ENCODE data around the gene KIF25. TPM values are rescaled to one million over a fixed set of nuclear protein-coding genes. Genes with fewer than 3 reads are reported as not detected.

The KIF25 gene
- total and polyA plus RNA-seq, 4 donors, result 0.05 TPM; not detected in 3

DNA sequence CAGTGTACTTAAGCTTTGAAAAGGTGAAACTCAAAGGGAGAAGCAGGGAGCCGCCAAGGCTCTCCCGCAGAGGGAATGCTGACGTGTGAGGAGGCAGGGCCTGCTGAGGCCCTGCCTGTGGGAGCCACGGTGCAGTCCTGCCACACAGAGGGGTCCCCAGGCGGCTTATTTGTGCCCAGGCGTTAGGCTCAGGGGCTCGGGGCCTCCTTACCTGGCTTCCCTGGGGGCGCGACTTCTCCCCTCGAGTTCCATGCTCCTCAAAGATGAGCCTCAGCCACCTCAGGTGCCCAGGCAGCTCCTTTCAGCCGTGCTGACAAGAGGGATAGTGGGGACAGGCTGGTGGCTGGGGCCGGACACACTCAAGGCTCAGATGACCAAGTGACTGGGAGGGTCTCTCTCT, 2.2 kb upstream of the KIF25 start (continued):
- TF ChIP-seq, protein P1, sequence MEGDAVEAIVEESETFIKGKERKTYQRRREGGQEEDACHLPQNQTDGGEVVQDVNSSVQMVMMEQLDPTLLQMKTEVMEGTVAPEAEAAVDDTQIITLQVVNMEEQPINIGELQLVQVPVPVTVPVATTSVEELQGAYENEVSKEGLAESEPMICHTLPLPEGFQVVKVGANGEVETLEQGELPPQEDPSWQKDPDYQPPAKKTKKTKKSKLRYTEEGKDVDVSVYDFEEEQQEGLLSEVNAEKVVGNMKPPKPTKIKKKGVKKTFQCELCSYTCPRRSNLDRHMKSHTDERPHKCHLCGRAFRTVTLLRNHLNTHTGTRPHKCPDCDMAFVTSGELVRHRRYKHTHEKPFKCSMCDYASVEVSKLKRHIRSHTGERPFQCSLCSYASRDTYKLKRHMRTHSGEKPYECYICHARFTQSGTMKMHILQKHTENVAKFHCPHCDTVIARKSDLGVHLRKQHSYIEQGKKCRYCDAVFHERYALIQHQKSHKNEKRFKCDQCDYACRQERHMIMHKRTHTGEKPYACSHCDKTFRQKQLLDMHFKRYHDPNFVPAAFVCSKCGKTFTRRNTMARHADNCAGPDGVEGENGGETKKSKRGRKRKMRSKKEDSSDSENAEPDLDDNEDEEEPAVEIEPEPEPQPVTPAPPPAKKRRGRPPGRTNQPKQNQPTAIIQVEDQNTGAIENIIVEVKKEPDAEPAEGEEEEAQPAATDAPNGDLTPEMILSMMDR (IDR thresholded peaks at IDR 0.05; ENCODE audit: low read depth, low read length, missing input control), result no peak
- no peak for TF ChIP-seq GABPA (IDR thresholded peaks at IDR 0.05 in 1 of 2, conservative IDR thresholded peaks at IDR 0.05 in 1 of 2)

DNA sequence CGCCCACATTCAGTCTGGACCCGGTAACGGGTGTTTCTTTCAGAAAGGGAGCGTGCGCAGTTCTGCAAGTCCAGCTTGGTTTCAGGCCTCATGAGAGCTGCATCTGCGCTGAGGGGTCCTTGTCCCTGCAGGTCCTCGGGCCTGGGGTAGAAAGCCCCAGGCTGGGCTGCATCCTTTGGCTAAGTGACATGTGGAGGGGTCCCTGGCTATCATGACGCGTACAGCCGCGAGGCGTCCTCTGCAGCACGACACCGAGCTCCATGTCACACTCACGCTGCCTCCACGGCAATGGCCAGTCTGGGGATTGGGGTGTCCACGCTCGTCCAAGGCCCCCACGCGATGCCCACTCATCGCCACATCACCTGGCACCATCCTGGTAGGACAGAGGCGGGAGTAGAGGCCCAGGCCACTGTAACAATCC, 1.7 kb upstream of the KIF25 start:
- no peak overlapping the region for H3K27ac ChIP-seq (ENCODE audit: low read depth in 1 of 2, low read length in 2 of 2)
- H3K9ac ChIP-seq (ENCODE audit: low read depth in 1 of 2, low read length in 2 of 2), result no peak overlapping the region
- H3K9me3 ChIP-seq (ENCODE audit: control insufficient read depth in 4 of 4, low read length in 3 of 4), result no peaks in the 10 kb centered on the region
- 97% methylated on average over 22 of the region's 22 CpGs for WGBS
- no peaks in the 10 kb centered on the region for H3K27me3 ChIP-seq (ENCODE audit: control insufficient read depth in 4 of 4, insufficient read depth in 4 of 4, low read length in 3 of 4)
- H3K4me1 ChIP-seq (ENCODE audit: control insufficient read depth in 4 of 4, insufficient read depth in 4 of 4, low read length in 3 of 4), result no peaks in the 10 kb centered on the region
- no peak overlapping the region for H3K4me3 ChIP-seq (ENCODE audit: low read depth in 1 of 3, low read length in 3 of 3)
- DNase-seq (ENCODE audit: low spot score), result peak; percentile 17
- no peaks in the 10 kb centered on the region for H3K36me3 ChIP-seq (ENCODE audit: control insufficient read depth in 4 of 4, insufficient read depth in 3 of 4, low read depth in 1 of 4, low read length in 3 of 4)
- TF ChIP-seq JUND (IDR thresholded peaks at IDR 0.05) (no peak), NR2F2 (IDR thresholded peaks at IDR 0.05) (no peak), RXRA (IDR thresholded peaks at IDR 0.05) (no peak), SP1 (IDR thresholded peaks at IDR 0.05) (no peak), TAF1 (conservative IDR thresholded peaks at IDR 0.05) (no peak), GABPA (IDR thresholded peaks at IDR 0.05 in 1 of 2, conservative IDR thresholded peaks at IDR 0.05 in 1 of 2) (no peak), YY1 (IDR thresholded peaks at IDR 0.05) (no peak), HNF4A (conservative IDR thresholded peaks at IDR 0.05) (no peak), FOXA2 (IDR thresholded peaks at IDR 0.05) (no peak), EGR1 (IDR thresholded peaks at IDR 0.05; ENCODE audit: low read depth in 2 of 2) (no peak), RAD21 (IDR thresholded peaks at IDR 0.05) (no peak), HNF4G (IDR thresholded peaks at IDR 0.05) (no peak)
- TF ChIP-seq, protein P2, sequence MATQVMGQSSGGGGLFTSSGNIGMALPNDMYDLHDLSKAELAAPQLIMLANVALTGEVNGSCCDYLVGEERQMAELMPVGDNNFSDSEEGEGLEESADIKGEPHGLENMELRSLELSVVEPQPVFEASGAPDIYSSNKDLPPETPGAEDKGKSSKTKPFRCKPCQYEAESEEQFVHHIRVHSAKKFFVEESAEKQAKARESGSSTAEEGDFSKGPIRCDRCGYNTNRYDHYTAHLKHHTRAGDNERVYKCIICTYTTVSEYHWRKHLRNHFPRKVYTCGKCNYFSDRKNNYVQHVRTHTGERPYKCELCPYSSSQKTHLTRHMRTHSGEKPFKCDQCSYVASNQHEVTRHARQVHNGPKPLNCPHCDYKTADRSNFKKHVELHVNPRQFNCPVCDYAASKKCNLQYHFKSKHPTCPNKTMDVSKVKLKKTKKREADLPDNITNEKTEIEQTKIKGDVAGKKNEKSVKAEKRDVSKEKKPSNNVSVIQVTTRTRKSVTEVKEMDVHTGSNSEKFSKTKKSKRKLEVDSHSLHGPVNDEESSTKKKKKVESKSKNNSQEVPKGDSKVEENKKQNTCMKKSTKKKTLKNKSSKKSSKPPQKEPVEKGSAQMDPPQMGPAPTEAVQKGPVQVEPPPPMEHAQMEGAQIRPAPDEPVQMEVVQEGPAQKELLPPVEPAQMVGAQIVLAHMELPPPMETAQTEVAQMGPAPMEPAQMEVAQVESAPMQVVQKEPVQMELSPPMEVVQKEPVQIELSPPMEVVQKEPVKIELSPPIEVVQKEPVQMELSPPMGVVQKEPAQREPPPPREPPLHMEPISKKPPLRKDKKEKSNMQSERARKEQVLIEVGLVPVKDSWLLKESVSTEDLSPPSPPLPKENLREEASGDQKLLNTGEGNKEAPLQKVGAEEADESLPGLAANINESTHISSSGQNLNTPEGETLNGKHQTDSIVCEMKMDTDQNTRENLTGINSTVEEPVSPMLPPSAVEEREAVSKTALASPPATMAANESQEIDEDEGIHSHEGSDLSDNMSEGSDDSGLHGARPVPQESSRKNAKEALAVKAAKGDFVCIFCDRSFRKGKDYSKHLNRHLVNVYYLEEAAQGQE (IDR thresholded peaks at IDR 0.05), result no peak
- TF ChIP-seq, protein P3, sequence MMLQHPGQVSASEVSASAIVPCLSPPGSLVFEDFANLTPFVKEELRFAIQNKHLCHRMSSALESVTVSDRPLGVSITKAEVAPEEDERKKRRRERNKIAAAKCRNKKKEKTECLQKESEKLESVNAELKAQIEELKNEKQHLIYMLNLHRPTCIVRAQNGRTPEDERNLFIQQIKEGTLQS (IDR thresholded peaks at IDR 0.05), result no peak
- TF ChIP-seq, protein P4, sequence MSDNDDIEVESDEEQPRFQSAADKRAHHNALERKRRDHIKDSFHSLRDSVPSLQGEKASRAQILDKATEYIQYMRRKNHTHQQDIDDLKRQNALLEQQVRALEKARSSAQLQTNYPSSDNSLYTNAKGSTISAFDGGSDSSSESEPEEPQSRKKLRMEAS (IDR thresholded peaks at IDR 0.05), result no peak
- TF ChIP-seq, protein P5, sequence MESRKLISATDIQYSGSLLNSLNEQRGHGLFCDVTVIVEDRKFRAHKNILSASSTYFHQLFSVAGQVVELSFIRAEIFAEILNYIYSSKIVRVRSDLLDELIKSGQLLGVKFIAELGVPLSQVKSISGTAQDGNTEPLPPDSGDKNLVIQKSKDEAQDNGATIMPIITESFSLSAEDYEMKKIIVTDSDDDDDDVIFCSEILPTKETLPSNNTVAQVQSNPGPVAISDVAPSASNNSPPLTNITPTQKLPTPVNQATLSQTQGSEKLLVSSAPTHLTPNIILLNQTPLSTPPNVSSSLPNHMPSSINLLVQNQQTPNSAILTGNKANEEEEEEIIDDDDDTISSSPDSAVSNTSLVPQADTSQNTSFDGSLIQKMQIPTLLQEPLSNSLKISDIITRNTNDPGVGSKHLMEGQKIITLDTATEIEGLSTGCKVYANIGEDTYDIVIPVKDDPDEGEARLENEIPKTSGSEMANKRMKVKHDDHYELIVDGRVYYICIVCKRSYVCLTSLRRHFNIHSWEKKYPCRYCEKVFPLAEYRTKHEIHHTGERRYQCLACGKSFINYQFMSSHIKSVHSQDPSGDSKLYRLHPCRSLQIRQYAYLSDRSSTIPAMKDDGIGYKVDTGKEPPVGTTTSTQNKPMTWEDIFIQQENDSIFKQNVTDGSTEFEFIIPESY (IDR thresholded peaks at IDR 0.05), result no peak
- TF ChIP-seq, protein P1 (IDR thresholded peaks at IDR 0.05; ENCODE audit: low read depth, low read length, missing input control), result no peak
